ENCODE measurements around the gene TDRD9. TPM values are rescaled to one million over a fixed set of nuclear protein-coding genes. Genes with fewer than 3 reads are reported as not detected.

The TDRD9 gene
- total RNA-seq, 1 experiment from 2014 or later: 0.07 TPM

- Histone ChIP-seq H3K9me2 (replicated peaks; ENCODE audit: low read length) (no peaks in the 10 kb centered on the region), H3K9me3 (ENCODE audit: low read length) (no peaks in the 10 kb centered on the region), H3K4me3 (ENCODE audit: low read length) (no peak overlapping the region), H3F3A (ENCODE audit: low read length, unreplicated experiment) (no peaks in the 10 kb centered on the region), H3K79me2 (ENCODE audit: low read length) (no peaks in the 10 kb centered on the region), H3K36me3 (ENCODE audit: low read depth, low read length) (no peaks in the 10 kb centered on the region), H3K9ac (ENCODE audit: low read length) (no peak overlapping the region), H3K4me1 (ENCODE audit: insufficient read depth, low read length) (0 out of 2 replicates have a peak, but pooled peaks cover 3% of the 10 kb centered on the region), H3K27me3 (ENCODE audit: low read length) (no peaks in the 10 kb centered on the region), H3K27ac (ENCODE audit: low read length) (no peak overlapping the region), H4K20me1 (ENCODE audit: low read length) (no peaks in the 10 kb centered on the region), H3K4me2 (ENCODE audit: low read length) (no peak overlapping the region), H2AFZ (ENCODE audit: low read length) (no peak overlapping the region)
- BruUV-seq (replicated peaks): no TSS peak
- intact Hi-C loops (cut with micrococcal nuclease): no loop called here
- POLR2A ChIA-PET (ENCODE audit: unreplicated experiment): no interaction called here
- TF ChIP-seq EZH2phosphoT487 (IDR thresholded peaks at IDR 0.05; ENCODE audit: borderline replicate concordance, low read length) (no peak), EZH2 (IDR thresholded peaks at IDR 0.05; ENCODE audit: low read length, unreplicated experiment) (no peak)
- TF ChIP-seq, protein P1, sequence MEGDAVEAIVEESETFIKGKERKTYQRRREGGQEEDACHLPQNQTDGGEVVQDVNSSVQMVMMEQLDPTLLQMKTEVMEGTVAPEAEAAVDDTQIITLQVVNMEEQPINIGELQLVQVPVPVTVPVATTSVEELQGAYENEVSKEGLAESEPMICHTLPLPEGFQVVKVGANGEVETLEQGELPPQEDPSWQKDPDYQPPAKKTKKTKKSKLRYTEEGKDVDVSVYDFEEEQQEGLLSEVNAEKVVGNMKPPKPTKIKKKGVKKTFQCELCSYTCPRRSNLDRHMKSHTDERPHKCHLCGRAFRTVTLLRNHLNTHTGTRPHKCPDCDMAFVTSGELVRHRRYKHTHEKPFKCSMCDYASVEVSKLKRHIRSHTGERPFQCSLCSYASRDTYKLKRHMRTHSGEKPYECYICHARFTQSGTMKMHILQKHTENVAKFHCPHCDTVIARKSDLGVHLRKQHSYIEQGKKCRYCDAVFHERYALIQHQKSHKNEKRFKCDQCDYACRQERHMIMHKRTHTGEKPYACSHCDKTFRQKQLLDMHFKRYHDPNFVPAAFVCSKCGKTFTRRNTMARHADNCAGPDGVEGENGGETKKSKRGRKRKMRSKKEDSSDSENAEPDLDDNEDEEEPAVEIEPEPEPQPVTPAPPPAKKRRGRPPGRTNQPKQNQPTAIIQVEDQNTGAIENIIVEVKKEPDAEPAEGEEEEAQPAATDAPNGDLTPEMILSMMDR (conservative IDR thresholded peaks at IDR 0.05; ENCODE audit: low read depth, low read length): no peak
- ATAC-seq (no peak), DNase-seq (no peak)
- CTCF ChIA-PET: no interaction called here
Observed at GRCh38 chr14:103891667-103892215, 36.5 kb upstream of the TDRD9 start.

- Histone ChIP-seq H3K9ac (ENCODE audit: low read length) (no peak overlapping the region), H2AFZ (ENCODE audit: low read length) (no peak overlapping the region), H4K20me1 (ENCODE audit: low read length) (no peaks in the 10 kb centered on the region), H3K4me1 (ENCODE audit: insufficient read depth, low read length) (0 out of 2 replicates have a peak, but pooled peaks cover 3% of the 10 kb centered on the region), H3K9me2 (replicated peaks; ENCODE audit: low read length) (no peaks in the 10 kb centered on the region), H3K27me3 (ENCODE audit: low read length) (no peaks in the 10 kb centered on the region), H3K36me3 (ENCODE audit: low read depth, low read length) (no peaks in the 10 kb centered on the region), H3K79me2 (ENCODE audit: low read length) (no peaks in the 10 kb centered on the region), H3K4me3 (ENCODE audit: low read length) (no peak overlapping the region), H3F3A (ENCODE audit: low read length, unreplicated experiment) (no peaks in the 10 kb centered on the region), H3K27ac (ENCODE audit: low read length) (no peak overlapping the region), H3K4me2 (ENCODE audit: low read length) (no peak overlapping the region), H3K9me3 (ENCODE audit: low read length) (no peaks in the 10 kb centered on the region)
- intact Hi-C loops (cut with micrococcal nuclease): no loop called here
- POLR2A ChIA-PET (ENCODE audit: unreplicated experiment): no interaction called here
- no peak for TF ChIP-seq EZH2phosphoT487 (IDR thresholded peaks at IDR 0.05; ENCODE audit: borderline replicate concordance, low read length)
- TF ChIP-seq, protein P1 (conservative IDR thresholded peaks at IDR 0.05; ENCODE audit: low read depth, low read length): no peak
- no peak for TF ChIP-seq EZH2 (IDR thresholded peaks at IDR 0.05; ENCODE audit: low read length, unreplicated experiment)
- BruUV-seq (replicated peaks): no TSS peak
- CTCF ChIA-PET: no interaction called here
- DNase-seq (no peak), ATAC-seq (no peak)
Observed at GRCh38 chr14:103892247-103892646, 36.0 kb upstream of the TDRD9 start.

DNA sequence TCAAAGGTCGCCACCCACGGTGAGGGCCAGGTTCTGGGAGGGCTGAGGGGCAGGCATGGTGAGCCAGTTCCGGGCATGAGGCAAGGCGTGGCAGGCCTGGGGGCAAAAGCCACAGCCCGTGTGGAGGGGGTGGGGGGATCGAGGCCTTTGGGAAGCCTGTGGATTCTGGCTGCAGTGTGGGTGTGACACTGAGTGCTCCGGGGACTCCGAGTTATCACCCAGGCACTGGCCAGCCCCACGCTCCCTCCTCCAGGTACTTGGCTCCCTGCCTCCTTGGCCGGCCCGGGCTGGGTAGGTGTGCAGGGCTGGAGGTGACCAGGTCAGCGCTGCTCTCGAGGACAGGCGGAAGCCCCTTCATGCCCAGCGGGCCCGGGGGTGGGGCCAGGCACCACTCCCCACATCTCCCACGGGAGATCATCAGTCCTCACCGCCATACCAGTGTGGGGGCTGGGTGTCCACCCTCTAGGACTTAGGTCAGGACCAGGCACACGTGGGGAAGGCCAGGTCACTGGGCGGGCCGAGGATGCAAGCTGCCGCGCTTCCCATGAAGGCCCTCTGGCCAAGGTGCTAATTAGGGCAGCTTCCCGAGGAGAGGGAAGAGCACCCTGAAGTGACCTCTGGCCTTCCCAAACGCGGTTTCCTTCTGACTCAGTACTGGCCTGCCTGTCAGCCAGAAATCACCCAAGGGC, 34.1 kb upstream of the TDRD9 start:
- intact Hi-C loops (cut with micrococcal nuclease): no loop called here
- ATAC-seq: no peak
- Histone ChIP-seq H3F3A (ENCODE audit: low read length, unreplicated experiment) (no peaks in the 10 kb centered on the region), H3K36me3 (ENCODE audit: low read depth, low read length) (no peaks in the 10 kb centered on the region), H3K9me2 (replicated peaks; ENCODE audit: low read length) (no peaks in the 10 kb centered on the region), H3K4me3 (ENCODE audit: low read length) (no peak overlapping the region), H3K27me3 (ENCODE audit: low read length) (no peaks in the 10 kb centered on the region), H3K9ac (ENCODE audit: low read length) (no peak overlapping the region), H2AFZ (ENCODE audit: low read length) (no peak overlapping the region), H3K27ac (ENCODE audit: low read length) (no peak overlapping the region), H3K79me2 (ENCODE audit: low read length) (no peaks in the 10 kb centered on the region), H3K4me1 (ENCODE audit: insufficient read depth, low read length) (0 out of 2 replicates have a peak, but pooled peaks cover 3% of the 10 kb centered on the region), H4K20me1 (ENCODE audit: low read length) (no peaks in the 10 kb centered on the region), H3K4me2 (ENCODE audit: low read length) (no peak overlapping the region), H3K9me3 (ENCODE audit: low read length) (no peaks in the 10 kb centered on the region)
- DNase-seq: no peak
- ChIA-PET POLR2A (ENCODE audit: unreplicated experiment) (no interaction called here), CTCF (no interaction called here)
- no TSS peak for BruUV-seq (replicated peaks)
- TF ChIP-seq, protein P1 (conservative IDR thresholded peaks at IDR 0.05; ENCODE audit: low read depth, low read length): no peak
- no peak for TF ChIP-seq EZH2 (IDR thresholded peaks at IDR 0.05; ENCODE audit: low read length, unreplicated experiment)
- no peak for TF ChIP-seq EZH2phosphoT487 (IDR thresholded peaks at IDR 0.05; ENCODE audit: borderline replicate concordance, low read length)
